HG03439 (cell line): ENCODE measurements around the gene RFX8.
"Not testable (repeated sequence)": the region's sequence is repeated elsewhere in the genome, so short reads cannot be mapped to it uniquely, and the experiment has no call there.

ENCODE experiments used
- ATAC-seq: cut with Tn5 transposase; IDR thresholded peaks from one replicate; pipeline ENCODE4 v1.9.1; 2021; ENCODE audit warnings: mild to moderate bottlenecking, moderate library complexity; ENCODE audit not compliant: unreplicated experiment

Gene RFX8

DNA sequence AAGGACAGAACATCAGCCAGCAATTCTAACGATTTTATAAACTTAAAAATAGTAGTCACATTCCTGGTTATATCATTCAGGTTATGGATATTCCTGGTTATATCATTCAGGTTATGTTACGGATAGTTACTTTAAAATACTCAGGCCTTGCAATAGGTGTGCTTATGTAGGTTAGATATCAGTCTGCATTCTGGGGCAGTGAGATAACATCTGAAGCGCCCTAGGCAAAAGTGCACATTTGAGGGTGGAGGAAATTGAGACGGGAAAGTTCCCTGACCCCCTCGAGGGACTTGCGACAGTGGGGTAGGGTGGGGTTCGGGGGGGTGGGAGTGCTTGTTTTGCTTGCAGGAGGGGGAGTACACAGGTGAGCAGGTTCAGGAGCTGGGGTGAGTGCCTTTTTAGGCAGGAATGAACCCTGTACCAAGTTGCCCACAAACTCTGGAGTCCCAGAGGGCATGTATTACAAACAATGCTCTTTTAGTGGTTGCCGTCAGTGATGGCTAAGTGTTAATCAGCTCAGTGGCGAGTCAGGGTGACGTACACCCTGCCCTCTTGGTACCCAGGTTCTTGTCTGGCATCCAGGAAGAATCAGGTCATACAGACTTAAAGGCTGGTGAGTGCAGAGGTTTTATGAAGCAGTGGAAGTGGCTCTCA lies 119.4 kb downstream of the RFX8 start:
- ATAC-seq, result no peak

DNA sequence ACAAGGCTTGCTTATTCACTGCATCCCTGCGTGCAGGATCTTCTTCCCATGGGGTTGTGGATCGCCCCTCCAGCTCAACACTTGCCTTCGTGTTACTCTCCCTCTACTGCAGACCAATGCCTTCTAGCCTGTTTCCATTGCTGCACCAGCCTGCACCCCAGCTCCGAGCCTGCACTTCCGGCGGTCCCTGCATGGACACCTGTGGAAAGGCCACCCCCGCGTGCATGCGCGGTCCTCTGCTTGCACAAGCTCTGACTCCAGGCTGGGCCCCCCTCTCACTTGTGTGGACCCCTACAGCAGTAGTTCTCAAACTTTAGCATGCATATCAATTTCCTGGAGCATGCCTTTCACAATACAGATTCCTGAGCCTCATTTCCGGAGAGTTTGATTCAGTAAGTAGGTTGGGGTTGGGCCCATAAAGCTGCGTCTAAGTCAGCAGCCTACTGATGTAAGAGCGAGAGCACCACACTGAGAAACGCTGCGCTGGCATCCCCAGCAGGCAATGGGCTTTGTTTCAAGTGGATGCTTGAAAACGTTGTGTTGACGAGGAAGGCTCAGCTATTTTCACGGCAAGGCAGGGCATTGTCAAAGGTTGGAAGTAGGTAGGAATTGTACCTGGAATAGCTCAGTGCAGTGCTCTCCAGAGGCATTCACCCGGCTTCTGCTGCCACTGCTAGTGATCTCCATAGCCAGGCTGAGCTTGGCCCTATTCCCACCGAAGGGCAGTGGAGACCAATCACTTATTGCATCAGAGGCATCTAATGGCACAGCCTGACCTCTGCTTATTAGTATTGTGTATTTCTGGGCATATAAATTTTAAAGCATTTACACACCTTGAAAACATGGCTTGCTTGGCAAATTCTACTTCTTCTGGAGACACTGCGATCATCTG lies 120.2 kb downstream of the RFX8 start:
- no peak for ATAC-seq

DNA sequence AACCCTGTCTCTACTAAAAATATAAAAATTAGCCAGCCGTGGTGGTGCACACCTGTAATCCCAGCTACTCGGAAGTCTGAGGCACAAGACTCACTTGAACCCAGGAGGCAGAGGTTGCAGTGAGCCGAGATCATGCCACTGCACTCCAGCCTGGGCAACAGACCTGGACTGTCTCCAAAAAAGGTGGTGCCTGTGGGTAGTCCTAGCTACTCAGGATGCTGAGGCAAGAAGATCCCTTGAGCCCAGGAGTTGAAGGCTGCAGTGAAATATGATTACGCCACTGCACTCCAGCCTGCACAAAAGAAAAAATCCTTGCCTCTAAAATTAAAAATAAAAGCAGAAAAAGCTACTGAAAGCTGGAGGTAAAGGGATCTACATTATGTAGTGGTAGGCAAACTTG lies 122.3 kb downstream of the RFX8 start:
- ATAC-seq, result not testable (repeated sequence)

DNA sequence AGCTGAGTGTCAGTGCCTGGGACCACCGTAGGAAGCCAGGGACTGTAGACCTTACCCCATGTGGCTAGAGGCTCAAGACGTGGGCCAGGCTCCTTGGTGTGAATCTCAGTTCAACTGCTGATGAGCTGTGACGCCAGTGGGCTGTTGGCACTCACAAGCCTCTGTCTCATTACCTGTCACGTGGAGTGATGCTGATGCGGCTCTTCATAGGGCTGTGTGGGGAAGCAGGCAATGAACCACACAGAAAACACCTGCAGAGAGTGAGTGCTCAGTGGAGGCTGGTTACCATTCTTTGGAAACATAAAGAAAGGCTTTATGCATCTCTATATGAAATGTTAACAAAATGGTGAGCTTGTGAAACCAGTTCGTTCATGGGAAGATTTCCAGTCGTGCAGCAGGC lies 123.7 kb downstream of the RFX8 start:
- no peak for ATAC-seq

DNA sequence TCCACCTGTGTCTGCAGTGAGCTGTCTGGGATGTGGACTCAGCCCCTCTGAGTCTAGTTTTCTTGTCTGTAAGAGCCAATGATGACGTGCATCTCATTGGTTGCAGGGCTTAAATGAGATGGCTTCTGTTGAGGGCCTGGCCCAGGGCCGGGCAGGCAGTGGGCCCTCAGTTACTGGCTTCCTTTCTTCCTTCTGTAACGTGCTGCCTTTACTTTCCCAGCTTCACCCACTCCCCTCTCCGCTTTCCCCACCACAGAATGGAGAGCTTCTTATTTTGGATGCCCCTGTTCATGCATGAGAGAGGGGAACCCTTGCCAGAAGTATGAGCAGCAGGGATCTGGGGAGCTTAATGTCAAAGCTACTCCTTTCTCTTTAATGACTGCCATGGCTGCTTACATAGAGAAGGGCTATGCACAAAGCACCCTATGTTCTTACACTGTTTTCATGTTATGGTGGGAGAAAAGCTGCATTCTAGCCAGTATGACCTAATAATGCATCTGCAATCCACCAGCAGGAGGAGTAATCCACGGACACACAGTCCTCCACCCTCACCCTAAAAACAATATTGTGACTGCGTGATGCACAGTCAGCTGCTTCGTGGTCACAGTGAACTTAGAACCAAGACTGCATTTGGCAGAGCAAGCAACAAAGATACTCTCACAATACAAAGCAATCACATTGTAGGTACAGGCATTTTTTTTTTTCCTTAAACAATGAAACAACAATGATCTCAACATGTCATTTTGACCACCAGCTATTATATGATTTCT lies 124.8 kb downstream of the RFX8 start:
- ATAC-seq, result no peak

DNA sequence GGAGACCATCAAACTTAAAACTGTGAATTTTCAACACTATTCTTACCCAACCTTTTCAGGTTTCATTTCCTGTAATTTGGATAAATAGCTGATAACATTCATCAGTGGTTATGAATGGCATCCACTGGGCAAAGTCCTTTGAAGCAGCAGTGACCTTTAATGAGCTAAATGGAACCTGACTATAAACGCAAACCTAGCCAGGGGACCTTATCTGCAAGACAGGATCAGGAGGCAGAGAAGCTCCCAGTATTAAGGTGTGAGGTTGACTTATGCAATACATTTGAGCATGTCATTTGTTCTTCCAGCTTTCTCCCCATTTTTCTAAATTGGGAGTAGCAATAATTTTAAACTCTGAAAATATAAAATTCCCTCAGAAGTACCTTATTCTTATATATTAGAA lies 126.0 kb downstream of the RFX8 start:
- no peak for ATAC-seq
